Measurements from ENCODE around the gene GPRASP3.
"Not testable (repeated sequence)": the region's sequence is repeated elsewhere in the genome, so short reads cannot be mapped to it uniquely, and the experiment has no call there.

GPRASP3 gene, protein sequence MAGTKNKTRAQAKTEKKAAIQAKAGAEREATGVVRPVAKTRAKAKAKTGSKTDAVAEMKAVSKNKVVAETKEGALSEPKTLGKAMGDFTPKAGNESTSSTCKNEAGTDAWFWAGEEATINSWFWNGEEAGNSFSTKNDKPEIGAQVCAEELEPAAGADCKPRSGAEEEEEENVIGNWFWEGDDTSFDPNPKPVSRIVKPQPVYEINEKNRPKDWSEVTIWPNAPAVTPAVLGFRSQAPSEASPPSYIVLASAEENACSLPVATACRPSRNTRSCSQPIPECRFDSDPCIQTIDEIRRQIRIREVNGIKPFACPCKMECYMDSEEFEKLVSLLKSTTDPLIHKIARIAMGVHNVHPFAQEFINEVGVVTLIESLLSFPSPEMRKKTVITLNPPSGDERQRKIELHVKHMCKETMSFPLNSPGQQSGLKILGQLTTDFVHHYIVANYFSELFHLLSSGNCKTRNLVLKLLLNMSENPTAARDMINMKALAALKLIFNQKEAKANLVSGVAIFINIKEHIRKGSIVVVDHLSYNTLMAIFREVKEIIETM

DNA sequence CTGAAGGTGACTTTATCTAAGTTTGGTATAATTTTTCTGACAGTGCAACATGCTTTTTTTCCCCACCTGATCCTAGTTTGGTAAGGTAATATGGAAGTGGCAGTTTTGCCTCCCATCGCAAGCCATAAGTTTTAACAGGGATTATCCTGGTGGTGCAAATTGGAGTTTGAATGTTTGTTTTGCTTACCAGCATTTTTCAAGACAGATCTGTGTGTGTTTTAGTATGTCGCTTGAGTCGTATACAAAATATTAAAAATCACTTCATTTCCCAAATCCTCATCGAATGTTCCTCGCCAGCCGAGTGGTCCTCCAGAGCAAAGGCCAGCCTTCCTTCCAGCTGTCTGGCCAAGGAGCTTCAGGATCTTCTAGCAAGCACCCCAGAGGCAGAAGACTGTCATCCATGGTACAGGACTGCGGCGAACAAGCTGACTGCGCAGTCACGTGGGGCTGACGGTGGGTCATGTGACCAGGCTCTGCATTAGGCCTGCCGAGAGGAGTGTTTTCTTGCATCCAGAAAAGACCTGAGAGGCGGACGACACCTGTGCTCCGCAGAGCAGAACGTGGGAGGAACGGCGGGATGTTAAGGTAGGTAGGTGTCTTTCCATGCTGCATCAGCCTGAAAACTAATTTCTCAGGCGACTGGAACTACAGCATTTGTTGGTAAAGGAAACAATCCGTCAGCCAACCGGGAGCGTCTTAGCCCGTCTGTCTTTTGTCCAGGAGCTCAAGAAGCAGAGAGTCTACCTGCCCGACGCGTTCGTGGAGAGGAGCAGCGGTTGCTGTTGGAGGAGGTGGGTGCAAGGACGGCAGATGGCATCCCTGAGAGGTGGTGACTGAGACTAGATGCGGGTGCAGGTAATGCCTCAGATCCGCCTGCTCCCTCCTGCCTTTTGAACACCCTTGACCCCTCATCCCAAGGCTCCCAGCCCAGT, at the start of gene GPRASP3:
GPRASP3 (plus strand) TSS at position 507 of the 932 bp plus-strand sequence. CDS start 28,253 bp downstream, outside the sequence.
- DNase-seq = peak; percentile 71

DNA sequence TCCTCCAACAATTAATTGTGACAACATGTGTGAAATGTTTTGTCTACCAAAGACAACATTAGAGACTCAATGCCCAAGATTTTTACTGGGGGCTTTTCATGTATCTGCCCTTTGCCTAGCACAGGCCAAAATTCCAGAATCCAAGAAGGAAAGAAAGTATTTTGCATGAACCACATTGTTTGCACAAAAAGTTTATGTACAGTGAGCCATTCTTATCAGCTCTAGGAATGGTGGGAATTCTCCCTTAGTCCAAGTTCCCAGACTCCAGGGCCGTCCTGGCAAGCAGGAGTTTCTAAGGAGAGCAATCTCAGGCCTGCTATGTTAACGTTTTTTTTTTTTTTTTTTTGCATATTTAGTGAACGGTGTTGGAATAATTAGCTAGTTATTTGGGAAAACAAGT, 47.7 kb upstream of the GPRASP3 start:
- no peak for DNase-seq

DNA sequence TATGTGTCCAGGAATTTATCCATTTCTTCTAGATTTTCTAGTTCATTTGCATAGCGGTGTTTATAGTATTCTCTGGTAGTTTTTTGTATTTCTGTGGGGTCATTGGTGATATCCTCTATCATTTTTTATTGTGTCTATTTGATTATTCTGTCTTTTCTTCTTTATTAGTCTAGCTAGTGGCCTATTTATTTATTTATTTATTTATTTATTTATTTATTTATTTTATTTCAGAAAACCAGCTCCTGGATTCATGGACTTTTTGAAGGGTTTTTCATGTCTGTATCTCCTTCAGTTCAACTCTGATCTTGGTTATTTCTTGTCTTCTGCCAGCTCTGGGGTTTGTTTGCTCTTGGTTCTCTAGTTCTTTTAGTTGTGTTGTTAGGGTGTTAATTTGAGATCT, 43.1 kb upstream of the GPRASP3 start:
- DNase-seq = not testable (repeated sequence)

DNA sequence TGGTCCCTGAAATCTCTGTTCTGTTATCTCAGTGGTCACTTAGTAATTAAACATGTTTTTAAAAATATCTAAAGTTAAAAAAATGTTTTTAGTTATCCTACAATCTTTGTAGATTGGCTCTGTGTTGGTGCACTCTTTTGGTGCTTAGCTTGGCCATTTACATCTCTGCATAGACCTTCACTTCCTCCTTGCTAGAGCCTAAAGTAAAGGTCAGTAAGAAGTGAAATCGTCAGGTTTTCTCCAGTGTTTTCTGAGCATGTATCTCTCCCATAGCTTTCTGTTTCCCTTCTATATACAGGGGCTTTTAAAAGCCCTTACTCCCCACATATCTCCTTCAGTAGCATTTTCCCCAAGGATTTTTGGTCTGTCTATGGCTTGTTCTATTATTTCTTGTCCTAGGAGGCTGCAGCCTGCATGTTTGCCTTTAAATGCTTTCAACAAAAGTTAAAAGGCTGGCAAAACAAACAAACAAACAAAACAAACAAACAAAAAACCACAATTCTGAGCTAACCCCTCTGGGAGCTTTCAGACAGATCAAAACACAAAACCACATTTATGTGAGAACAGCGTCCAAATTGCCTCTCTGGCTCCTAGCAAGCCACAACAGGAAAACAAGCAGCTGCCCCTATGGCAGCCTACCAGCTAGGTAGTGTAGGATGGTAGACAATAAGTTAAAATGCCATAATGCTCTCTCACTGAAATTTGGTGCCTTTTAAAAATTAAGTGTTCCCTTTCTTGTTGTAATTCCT, 35.6 kb upstream of the GPRASP3 start:
- no peak for DNase-seq

DNA sequence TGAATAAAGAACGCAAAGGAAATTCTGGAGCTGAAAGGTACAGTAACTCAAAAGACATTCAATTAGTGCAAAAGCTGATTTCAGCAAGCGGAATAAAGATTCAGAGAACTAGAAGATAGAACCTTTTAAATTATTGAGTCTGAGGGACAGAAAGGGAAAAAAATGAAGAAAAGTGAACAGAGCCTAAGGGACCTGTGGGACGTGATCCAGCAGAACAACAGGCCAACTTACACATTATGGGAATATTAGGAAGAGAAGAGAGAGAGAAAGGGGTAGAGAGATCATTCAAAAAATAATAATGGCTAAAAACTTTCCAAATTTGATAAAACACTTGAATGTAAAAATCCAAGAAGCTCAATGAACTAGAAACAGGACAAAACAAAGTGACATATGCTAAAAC, 25.8 kb upstream of the GPRASP3 start:
- DNase-seq = no peak

DNA sequence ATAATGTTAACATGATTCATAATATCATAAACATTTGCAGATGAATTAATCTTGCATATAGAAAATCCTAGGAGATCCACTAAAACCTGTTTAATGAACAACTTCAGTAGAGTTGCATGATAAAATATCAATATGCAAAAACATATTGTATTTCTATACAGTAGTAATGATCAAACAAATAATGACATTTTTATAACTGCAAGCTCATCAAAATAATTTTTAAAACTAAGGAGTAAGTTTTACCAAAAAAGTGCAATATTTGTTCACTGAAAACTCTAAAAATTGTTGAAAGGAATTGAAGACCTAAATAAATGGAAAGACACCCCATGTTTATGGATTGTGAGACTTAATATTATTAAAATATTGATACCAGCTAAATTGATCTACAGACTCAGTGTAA, 24.2 kb upstream of the GPRASP3 start:
- no peak for DNase-seq

DNA sequence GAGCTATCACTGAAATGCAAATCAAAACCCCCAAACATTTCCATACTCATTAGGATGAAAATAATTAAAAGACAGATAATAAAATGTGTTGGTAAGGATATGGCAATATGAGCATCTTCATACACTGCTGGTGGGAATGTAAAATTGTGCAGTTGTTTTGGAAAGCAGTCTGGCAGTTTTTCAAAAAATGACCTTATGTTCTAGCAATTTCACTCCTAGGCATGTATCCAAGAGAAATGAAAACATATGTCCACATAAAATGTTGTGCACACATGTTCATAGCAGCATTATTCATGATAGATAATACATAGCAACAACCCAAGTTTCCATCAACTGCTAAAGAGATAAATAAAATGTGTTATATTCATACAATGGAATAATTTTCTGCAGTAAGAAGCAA, 23.0 kb upstream of the GPRASP3 start:
- DNase-seq = no peak

DNA sequence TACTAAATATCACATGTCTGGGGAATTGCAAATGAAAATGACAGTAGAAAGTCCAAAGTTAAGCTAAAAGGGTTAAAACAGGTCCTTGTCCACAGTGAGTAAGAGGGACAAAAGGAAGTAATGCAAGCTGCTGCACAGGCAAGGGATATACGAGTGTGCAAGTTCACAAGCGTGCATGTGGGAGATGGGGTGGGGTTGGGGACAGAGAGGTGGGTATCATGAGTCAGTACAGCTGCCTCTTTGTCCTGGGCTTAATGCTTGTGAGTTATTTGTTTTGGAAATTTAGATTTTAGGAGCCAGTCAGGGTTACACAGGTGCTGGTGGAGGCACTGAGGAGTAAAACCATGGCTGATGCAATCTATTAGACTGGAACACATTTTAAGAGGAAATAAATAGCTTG, 11.6 kb upstream of the GPRASP3 start:
- DNase-seq = no peak

DNA sequence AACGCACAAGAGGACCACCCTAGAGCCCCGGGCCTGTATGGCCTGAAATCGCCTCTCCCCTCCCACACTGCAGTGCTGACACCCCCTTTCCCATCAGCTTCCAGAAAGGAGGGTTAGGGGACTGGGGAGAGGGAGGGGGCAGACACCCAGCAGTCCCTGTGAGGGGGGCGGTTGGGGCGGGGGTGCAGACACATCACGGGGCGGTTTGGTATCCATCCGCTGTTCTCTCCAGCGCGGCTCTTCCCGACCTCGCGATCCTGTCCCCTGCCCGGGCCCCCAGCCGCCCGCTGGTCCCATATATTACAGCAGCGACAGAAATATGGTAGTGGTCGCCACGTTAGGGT, 8.7 kb upstream of the GPRASP3 start:
- no peak for DNase-seq

DNA sequence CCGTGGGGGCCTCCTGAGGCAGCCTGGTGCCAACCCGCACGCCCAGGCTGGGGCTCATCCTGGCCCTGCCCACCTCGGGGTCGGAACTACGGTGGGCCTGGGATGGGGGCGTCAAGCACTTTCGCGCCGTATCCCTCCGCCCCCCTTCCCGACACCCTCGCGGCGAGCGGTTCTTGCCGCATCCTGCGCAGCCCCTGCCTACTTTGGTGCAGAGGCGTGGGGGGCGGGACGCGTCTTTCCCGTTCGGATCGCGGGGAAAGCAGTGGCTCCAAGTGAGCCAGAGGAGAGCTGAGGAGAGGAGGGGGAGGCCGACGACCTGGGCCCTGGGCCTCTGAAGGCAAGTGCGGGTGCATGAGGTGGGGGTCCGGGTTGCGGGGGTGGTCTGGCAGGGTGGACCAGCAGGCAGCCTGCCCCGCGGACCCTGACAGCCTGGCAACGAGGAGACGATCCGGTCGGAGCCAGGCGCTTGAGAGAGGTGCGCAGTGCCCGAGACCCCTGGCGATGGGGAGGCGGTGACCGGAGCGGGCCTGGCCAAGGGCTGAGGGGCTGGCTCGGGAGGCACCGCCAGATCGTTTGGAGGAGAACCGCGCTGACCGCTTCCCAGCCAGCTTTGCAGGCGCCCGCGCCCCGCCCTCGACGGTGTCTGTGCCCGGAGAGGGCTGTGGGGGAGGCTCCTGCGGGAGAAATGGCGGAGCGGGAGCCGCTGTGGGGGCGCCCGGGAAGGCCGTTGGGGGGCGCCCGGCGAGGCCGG, 8.2 kb upstream of the GPRASP3 start, which contains the start of gene GPRASP2:
GPRASP2 (plus strand) TSS at position 233 of the 751 bp plus-strand sequence. CDS start 2,422 bp downstream, outside the sequence.
- peak; percentile 32 for DNase-seq

DNA sequence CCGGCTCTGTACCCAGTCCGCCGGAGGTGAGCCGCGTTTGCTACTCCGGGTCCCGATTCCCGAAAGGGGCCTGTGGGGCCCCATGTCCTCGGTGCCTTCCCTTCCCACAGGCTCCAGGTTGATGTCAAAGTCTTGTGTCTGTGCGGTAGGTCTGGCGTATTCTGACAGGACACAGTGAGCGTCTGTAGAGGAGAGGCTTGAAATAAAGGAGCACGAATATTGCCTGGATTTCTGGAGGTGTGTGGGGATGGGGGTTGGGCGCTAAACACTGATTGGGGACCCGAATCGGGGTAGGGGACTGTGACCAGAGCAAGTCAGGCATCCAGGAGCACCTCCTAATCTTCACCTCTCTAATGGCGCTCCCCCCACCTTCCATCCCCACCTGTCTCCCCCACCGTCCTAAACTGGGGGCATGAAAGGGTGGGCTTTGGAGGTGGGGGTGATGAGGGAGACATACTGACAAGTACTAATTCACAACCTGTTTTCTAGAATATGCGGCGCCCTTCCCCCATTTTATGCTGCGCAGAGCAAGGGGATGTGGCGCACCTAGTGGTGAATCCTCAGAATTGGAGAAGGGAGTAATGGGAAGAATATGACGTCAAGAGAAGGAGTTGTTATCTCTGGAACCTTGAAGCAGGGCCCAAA, 7.4 kb upstream of the GPRASP3 start:
- no peak for DNase-seq

DNA sequence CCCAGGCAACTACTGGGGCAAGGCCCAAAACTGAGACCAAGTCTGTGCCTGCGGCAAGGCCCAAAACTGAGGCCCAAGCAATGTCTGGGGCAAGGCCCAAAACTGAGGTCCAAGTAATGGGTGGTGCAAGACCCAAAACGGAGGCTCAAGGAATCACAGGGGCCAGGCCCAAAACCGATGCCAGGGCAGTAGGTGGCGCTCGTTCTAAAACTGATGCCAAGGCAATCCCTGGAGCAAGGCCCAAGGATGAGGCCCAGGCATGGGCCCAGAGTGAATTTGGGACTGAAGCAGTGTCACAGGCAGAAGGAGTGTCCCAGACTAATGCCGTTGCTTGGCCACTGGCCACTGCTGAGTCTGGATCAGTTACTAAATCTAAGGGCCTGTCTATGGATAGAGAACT, 5.5 kb upstream of the GPRASP3 start:
- DNase-seq = no peak

DNA sequence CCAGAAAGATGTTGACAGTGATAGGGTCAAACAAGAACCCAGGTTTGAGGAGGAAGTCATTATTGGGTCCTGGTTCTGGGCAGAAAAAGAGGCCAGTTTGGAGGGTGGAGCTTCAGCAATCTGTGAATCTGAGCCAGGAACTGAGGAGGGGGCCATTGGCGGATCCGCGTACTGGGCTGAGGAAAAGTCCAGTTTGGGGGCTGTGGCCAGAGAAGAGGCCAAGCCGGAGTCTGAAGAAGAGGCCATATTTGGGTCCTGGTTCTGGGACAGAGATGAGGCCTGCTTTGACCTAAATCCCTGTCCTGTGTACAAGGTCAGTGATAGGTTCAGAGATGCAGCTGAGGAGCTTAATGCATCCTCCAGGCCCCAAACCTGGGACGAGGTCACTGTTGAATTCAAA, 4.6 kb upstream of the GPRASP3 start:
- no peak for DNase-seq

DNA sequence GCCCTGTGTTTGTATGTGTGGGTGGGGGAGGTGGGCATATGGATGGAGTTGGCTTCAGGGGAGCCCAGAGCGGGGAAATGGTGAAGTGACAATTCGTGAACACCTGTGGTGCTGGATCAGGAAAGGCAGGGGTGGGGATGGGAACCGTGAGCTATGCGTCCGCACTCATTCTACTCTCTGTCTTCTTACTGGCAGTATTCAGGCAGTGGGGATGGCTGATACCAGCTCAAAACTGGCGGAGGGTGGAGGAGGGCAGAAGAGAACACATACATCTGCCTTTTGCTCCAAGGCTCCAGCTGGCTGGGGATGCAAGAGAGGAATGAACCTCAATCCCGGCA, 595 bp downstream of the GPRASP3 start:
- not testable (repeated sequence) for DNase-seq

DNA sequence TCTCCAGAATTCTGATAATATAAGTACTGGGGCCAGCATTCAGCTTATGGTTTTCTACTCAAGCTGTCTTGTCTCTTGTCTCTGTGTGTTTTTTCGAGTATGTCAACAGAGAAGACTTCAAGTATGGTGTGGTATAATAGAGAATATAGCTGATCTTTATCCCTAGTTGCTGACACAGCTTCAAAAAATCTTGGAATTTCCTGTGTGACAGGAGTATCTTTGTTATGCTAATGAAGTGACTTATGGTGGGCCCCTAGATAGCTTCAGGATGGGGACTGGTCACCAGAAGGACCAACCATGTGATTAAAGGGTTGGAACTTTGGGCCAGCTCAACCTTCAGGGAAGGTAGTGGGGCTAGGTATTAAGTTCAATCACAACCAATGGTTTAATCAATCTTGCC, 2.9 kb downstream of the GPRASP3 start:
- DNase-seq = no peak

DNA sequence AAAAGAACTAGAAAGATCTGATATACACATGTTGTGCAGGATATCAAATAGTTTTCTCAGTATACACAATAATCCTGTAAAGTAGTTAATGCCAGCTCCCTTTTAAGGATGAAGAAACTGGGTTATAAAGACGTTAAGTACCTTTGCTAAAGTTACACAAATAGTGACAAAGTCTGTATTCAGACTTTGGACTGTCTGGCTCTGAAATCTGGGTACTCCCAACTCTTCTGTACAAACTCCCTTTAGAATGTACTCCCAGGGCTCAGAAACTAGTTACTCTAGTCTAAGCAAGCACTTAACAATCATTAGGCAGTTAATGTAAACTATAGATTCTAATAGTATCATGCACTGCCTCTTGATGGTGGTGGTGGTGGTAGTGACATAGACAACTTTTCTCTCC, 7.2 kb downstream of the GPRASP3 start:
- DNase-seq = no peak

DNA sequence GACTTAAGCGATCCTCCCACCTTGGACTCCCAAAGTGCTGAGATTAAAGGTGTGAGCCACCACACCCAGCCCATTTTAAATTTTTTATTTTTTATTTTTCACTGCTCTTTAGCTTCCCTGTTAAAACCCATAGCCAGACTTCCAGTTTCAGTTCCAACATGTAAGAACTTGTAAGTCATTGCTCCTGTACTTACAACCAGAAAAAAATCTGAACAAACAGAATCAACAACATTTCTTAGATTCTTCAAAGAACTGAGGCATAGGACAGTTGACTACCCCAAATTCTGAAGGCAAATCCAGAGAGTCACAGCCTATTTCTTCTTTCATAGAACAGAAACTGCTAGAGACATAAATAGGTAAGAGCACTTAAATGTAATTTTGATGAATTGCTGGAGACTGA, 8.1 kb downstream of the GPRASP3 start:
- DNase-seq = no peak

DNA sequence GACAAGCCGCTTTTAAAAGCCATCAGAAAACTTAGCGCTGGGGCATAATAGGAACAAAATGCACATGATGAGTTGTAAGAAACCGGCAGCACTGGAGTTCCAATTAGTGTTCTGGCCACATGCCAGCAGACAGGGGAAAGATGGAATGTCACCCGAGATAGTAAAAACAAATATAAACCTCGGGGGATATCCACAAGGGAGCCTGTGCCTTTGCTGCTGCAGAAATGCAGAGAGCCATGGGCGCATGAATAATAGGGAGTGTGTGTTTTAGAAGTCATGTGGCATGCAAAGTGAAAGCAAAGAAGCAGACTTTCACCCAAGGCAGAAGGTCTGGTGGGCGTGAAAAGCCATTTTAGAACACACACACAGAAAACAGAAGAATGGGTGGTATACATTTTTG, 19.1 kb downstream of the GPRASP3 start:
- no peak for DNase-seq

DNA sequence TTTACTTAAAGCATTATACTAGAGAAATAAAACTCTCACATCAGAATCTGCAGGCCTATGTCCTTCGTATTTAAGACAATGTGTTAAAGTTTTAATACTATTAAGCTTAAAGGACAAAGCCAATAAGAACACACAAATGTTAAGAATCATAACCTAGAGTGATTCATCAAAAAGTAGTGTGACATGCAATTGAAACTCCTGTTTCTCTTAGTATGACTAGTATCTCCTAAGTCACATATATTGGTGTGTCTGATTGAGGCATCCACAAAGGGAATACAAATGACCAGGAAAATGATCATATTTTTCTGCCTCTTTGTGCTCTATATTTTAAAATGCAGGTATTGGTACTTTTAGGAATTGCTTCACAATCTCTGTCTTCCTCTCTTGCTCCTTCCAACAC, 23.8 kb downstream of the GPRASP3 start:
- DNase-seq = no peak

DNA sequence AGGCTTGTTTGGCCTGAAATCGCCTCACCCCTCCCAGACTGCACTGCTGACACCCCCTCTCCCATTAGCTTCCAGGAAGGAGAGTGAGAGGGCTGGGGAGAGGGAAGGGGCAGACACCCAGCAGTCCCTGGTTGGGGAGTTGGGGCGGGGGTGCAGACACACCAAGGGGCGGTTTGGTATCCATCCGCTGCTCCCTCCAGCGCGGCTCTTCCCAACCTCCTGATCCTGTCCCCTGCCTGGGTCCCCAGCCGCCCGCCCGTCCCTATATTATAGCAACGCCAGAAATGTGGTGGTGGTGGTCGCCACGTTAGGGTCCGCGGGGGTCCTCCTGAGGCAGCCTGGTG, 24.9 kb downstream of the GPRASP3 start:
- no peak for DNase-seq

DNA sequence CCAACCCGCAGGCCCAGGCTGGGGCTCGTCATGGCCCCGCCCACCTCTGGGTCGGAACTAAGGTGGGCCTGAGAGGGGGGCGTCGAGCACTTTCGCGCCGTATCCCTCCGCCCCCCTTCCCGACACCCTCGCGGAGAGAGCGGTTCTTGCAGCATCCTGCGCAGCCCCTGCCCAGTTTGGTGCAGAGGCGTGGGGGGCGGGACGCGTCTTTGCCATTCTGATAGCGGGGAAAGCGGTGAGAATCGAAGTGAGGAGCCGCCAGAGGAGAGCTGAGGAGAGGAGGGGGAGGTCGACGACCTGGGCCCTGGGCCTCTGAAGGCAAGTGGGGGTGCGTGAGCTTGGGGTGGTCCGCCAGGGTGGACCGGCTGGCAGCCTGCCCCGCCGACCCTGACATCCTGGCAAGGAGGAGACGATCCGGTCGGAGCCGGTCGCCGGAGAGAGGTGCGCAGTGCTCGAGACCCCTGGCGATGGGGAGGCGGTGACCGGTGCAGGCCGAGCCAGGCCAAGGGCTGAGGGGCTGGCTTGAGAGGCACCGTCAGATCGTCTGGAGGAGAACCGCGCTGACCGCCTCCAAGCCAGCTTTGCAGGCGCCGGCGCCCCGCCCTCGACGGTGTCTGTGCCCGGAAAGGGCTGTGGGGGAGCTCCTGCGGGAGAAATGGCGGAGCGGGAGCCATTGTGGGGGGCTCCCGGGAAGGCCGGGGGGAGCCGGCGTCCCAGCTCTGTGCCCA, 25.5 kb downstream of the GPRASP3 start:
- no peak for DNase-seq
